Measurements from ENCODE around the gene KRTAP3-2. TPM values are rescaled to one million over a fixed set of nuclear protein-coding genes. Genes with fewer than 3 reads are reported as not detected.

KRTAP3-2 gene
- total RNA-seq, 3 donors from 2014 or later, result not detected

DNA sequence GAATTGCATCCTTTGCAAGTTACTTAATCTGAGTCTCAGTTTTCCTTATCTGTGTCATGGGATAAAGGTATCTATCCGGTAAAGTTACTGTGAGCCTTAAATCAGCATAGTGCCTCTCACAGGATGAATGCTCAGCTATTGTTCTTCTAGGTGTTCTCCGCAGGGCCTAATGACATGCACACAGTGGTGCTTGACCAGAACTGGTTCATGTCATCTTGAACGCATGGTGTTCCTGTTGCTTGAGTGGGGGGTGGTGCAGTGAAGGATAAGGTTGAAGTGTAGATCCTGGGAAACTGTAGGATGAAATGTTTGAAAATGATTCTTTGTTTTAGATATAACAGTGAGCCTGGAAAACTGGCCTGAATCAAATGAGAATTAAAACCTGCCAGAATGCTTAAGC, 19.6 kb downstream of the KRTAP3-2 start:
- intact Hi-C loops (cut with DNase I; ENCODE audit: low total_unique reads), result loop anchor here (5.0 kb wide), 1 partner anchor 122 kb away; the partner anchor contains the start of gene KRTAP4-16
- H3K4me1 ChIP-seq, result no peaks in the 10 kb centered on the region
- no peak for DNase-seq (ENCODE audit: low spot score in 2 of 2)
- no peak overlapping the region for H3K27ac ChIP-seq
- TF ChIP-seq POLR2AphosphoS5 (IDR thresholded peaks at IDR 0.05) (no peak), POLR2A (IDR thresholded peaks at IDR 0.05) (no peak)
- TF ChIP-seq, protein P1, sequence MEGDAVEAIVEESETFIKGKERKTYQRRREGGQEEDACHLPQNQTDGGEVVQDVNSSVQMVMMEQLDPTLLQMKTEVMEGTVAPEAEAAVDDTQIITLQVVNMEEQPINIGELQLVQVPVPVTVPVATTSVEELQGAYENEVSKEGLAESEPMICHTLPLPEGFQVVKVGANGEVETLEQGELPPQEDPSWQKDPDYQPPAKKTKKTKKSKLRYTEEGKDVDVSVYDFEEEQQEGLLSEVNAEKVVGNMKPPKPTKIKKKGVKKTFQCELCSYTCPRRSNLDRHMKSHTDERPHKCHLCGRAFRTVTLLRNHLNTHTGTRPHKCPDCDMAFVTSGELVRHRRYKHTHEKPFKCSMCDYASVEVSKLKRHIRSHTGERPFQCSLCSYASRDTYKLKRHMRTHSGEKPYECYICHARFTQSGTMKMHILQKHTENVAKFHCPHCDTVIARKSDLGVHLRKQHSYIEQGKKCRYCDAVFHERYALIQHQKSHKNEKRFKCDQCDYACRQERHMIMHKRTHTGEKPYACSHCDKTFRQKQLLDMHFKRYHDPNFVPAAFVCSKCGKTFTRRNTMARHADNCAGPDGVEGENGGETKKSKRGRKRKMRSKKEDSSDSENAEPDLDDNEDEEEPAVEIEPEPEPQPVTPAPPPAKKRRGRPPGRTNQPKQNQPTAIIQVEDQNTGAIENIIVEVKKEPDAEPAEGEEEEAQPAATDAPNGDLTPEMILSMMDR (IDR thresholded peaks at IDR 0.05), result no peak
- H3K4me3 ChIP-seq, result no peak overlapping the region
- H3K27me3 ChIP-seq, result no peaks in the 10 kb centered on the region
- no peaks in the 10 kb centered on the region for H3K9me3 ChIP-seq
- H3K36me3 ChIP-seq, result no peaks in the 10 kb centered on the region

DNA sequence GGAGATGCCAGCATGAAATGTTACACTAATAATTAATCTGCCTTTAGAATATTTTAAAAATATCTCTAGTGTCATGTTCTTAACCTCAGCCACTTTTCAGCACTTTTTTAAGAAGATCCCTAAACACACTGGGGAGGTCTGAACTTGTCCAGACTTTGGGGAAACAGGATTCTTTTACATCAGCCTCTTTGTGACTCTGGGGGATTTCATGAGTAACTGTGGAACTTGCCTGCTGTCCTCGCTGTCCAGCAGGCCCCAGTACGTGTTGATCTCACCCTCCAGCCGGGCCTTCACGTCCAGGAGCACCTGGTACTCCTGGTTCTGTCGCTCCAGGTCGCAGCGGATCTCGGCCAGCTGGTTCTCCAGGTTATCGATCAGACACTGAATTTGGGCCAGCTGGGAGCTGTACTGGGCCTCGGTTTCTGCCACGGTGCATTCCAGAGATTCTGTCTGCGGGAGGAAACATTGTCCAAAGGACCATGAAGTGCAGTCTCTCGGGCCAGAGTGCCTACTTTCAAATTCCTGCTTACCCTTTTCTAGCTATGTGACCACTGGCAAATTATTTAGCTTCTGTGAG, 21.0 kb downstream of the KRTAP3-2 start:
- no peaks in the 10 kb centered on the region for H3K9me3 ChIP-seq
- DNase-seq (ENCODE audit: low spot score in 2 of 2), result no peak
- intact Hi-C loops (cut with DNase I; ENCODE audit: low total_unique reads), result no loop called here
- no peaks in the 10 kb centered on the region for H3K4me1 ChIP-seq
- H3K36me3 ChIP-seq, result no peaks in the 10 kb centered on the region
- no peaks in the 10 kb centered on the region for H3K27me3 ChIP-seq
- peak overlapping the region; percentile 64 to 82 for H3K27ac ChIP-seq
- H3K4me3 ChIP-seq, result no peak overlapping the region
- TF ChIP-seq POLR2A (IDR thresholded peaks at IDR 0.05) (no peak), POLR2AphosphoS5 (IDR thresholded peaks at IDR 0.05) (no peak)
- TF ChIP-seq, protein P1 (IDR thresholded peaks at IDR 0.05), result no peak

DNA sequence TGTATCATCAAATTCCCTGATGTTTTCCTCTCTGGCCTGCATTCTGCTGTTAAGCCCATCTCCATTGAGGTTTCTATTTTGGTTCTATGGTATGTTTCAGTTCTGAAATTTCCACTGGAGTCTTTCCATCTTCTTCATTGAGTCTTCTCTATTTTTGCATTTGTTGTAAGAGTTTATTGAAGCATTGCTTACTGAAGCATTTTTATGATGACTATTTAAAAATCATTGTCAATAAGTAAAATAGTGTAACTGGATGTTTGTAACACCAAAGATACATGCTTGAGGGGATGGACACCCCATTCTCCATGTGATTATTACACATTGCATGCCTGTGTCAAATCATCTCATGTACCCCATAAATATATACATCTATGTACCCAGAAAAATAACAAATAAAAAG, 24.2 kb downstream of the KRTAP3-2 start:
- TF ChIP-seq, protein P1 (IDR thresholded peaks at IDR 0.05), result no peak
- no peak for TF ChIP-seq POLR2AphosphoS5 (IDR thresholded peaks at IDR 0.05)
- TF ChIP-seq POLR2A (IDR thresholded peaks at IDR 0.05), result no peak
- Histone ChIP-seq H3K9me3 (no peaks in the 10 kb centered on the region), H3K4me3 (no peak overlapping the region), H3K4me1 (no peaks in the 10 kb centered on the region), H3K27me3 (no peaks in the 10 kb centered on the region), H3K36me3 (no peaks in the 10 kb centered on the region), H3K27ac (no peak overlapping the region)
- intact Hi-C loops (cut with DNase I; ENCODE audit: low total_unique reads), result no loop called here
- no peak for DNase-seq (ENCODE audit: low spot score in 2 of 2)

DNA sequence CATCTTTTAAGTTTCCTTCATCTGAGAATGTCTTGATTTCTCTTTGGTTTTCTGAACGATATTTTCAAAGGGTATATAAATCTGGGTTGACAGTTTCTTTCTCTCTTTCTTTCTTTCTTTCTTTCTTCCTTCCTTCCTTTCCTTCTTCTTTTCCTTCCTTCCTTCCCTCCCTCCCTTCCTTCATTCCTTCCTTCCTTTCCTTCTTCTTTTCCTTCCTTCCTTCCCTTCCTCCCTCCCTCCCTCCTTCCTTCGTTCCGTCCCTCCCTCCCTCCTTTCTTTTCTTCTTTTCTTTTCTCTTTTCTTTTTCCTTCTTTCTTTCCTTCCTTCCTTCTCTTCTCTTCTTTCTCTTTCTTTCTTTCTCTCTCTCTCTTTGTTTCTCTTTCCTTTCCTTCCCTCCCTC, 25.3 kb downstream of the KRTAP3-2 start:
- no peaks in the 10 kb centered on the region for H3K4me1 ChIP-seq
- no peaks in the 10 kb centered on the region for H3K27me3 ChIP-seq
- no peaks in the 10 kb centered on the region for H3K36me3 ChIP-seq
- no peak overlapping the region for H3K27ac ChIP-seq
- DNase-seq (ENCODE audit: low spot score in 2 of 2), result no peak
- intact Hi-C loops (cut with DNase I; ENCODE audit: low total_unique reads), result no loop called here
- no peak for TF ChIP-seq POLR2AphosphoS5 (IDR thresholded peaks at IDR 0.05)
- TF ChIP-seq, protein P1 (IDR thresholded peaks at IDR 0.05), result no peak
- no peak for TF ChIP-seq POLR2A (IDR thresholded peaks at IDR 0.05)
- no peak overlapping the region for H3K4me3 ChIP-seq
- no peaks in the 10 kb centered on the region for H3K9me3 ChIP-seq

DNA sequence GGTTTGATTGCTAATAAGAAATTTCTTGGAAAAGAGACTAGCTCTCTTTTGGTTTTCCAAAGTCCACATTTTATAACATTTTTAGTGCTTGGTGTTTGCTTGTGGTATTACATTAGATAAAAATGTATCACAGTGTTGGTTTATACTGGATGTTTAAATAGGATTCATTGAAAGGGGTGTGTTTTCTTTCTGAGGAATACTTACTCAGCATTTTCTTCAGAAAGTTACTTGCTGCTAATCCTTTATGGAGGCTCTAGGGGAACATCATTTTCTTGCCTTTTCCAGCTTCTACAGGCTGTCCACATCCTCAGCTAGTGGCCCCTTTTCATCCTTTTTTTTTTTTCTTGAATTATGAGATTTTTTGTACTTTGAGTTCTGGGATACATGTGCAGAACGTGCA, 32.1 kb downstream of the KRTAP3-2 start:
- no peak overlapping the region for H3K4me3 ChIP-seq
- H3K27me3 ChIP-seq, result no peaks in the 10 kb centered on the region
- no peaks in the 10 kb centered on the region for H3K9me3 ChIP-seq
- intact Hi-C loops (cut with DNase I; ENCODE audit: low total_unique reads), result no loop called here
- no peaks in the 10 kb centered on the region for H3K4me1 ChIP-seq
- H3K36me3 ChIP-seq, result no peaks in the 10 kb centered on the region
- H3K27ac ChIP-seq, result no peak overlapping the region
- DNase-seq (ENCODE audit: low spot score in 2 of 2), result no peak
- TF ChIP-seq POLR2A (IDR thresholded peaks at IDR 0.05), result no peak
- TF ChIP-seq, protein P1 (IDR thresholded peaks at IDR 0.05), result no peak
- TF ChIP-seq POLR2AphosphoS5 (IDR thresholded peaks at IDR 0.05), result no peak
